Glutamatergic neuron (in vitro differentiated cells): ENCODE data around the gene TBX4. TPM values are rescaled to one million over a fixed set of nuclear protein-coding genes. Genes with fewer than 3 reads are reported as not detected.

Experiments used
- DNase-seq: peaks from one replicate; pipeline ENCODE4 v3.0.0; 2022
- H3K27ac Mint-ChIP-seq: one replicate; pipeline ENCODE4 v1.8.0; 2020; ENCODE audit warnings: mild to moderate bottlenecking, mixed read lengths, inconsistent platforms; ENCODE audit not compliant: unreplicated experiment
- H3K27me3 Mint-ChIP-seq: one replicate; pipeline ENCODE4 v1.8.0; 2020; ENCODE audit warnings: mild to moderate bottlenecking, moderate library complexity, mixed read lengths, inconsistent platforms; ENCODE audit not compliant: unreplicated experiment
- H3K36me3 Mint-ChIP-seq: one replicate; pipeline ENCODE4 v1.8.0; 2020; ENCODE audit warnings: mild to moderate bottlenecking, mixed read lengths, inconsistent platforms; ENCODE audit not compliant: unreplicated experiment
- H3K4me1 Mint-ChIP-seq: one replicate; pipeline ENCODE4 v1.8.0; 2020; ENCODE audit warnings: mild to moderate bottlenecking, low read depth, mixed read lengths, inconsistent platforms; ENCODE audit not compliant: unreplicated experiment
- H3K4me3 Mint-ChIP-seq: one replicate; pipeline ENCODE4 v1.8.0; 2020; ENCODE audit warnings: mild to moderate bottlenecking, mixed read lengths, inconsistent platforms; ENCODE audit not compliant: unreplicated experiment
- H3K9me3 Mint-ChIP-seq: one replicate; pipeline ENCODE4 v1.8.0; 2020; ENCODE audit warnings: mild to moderate bottlenecking, moderate library complexity, mixed read lengths, inconsistent platforms; ENCODE audit not compliant: unreplicated experiment
- total RNA-seq: library from RNA; stranded (reverse); fragmentation: NEBNext Ultra II Directional; extraction: Animal tissue kit (Norgen Biotek cat#: 25700); gene quantifications from one replicate; pipeline ENCODE4 v1.2.1, GENCODE V29; 2021; ENCODE audit not compliant: unreplicated experiment
- TF ChIP-seq, protein P1 (sequence below): fragments of 200-600 bp; sonication (generic); IDR thresholded peaks from one replicate; pipeline ENCODE4 v1.5.0; 2021; ENCODE audit not compliant: partially characterized antibody, unreplicated experiment

TBX4 gene
- total RNA-seq, 1 donor from 2014 or later = not detected

DNA sequence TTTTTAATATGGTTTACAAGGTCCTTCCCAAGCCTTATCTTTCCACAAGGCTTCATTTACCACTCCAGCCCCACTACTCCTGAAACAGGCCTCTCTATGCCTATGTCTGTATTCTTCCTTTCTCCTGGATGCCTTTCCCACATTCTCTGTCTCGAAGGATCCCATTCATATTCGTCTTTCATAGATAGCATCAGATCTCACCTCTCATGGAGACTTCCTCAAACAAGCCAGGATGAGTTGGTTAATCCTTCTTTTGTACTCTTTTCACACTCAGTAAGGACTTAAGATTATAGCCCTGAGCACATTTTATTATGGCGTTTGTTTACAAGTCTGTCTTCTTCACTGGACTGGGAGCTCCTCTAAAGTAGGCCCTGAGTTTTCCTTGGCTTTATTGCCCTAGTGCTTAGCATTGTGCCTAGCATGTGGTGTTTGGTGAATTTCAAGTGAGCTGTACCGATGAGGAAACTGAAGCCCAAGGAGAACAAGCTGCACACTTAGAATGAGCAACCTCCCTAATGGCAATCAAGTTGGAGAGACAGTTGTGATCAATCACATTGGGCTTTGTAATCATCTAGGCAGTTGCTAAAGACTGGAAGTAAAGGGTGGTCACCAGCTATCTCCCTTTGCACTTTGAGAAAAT is 10.0 kb upstream of the TBX4 start:
- peaks cover 5% of the 10 kb centered on the region for H3K27me3 Mint-ChIP-seq
- peaks cover 13% of the 10 kb centered on the region for H3K36me3 Mint-ChIP-seq
- peaks cover 8% of the 10 kb centered on the region for H3K9me3 Mint-ChIP-seq
- no peak overlapping the region for H3K4me3 Mint-ChIP-seq
- H3K27ac Mint-ChIP-seq = no peak overlapping the region
- DNase-seq = no peak
- TF ChIP-seq, protein P1, sequence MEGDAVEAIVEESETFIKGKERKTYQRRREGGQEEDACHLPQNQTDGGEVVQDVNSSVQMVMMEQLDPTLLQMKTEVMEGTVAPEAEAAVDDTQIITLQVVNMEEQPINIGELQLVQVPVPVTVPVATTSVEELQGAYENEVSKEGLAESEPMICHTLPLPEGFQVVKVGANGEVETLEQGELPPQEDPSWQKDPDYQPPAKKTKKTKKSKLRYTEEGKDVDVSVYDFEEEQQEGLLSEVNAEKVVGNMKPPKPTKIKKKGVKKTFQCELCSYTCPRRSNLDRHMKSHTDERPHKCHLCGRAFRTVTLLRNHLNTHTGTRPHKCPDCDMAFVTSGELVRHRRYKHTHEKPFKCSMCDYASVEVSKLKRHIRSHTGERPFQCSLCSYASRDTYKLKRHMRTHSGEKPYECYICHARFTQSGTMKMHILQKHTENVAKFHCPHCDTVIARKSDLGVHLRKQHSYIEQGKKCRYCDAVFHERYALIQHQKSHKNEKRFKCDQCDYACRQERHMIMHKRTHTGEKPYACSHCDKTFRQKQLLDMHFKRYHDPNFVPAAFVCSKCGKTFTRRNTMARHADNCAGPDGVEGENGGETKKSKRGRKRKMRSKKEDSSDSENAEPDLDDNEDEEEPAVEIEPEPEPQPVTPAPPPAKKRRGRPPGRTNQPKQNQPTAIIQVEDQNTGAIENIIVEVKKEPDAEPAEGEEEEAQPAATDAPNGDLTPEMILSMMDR = no peak
- H3K4me1 Mint-ChIP-seq = no peaks in the 10 kb centered on the region

DNA sequence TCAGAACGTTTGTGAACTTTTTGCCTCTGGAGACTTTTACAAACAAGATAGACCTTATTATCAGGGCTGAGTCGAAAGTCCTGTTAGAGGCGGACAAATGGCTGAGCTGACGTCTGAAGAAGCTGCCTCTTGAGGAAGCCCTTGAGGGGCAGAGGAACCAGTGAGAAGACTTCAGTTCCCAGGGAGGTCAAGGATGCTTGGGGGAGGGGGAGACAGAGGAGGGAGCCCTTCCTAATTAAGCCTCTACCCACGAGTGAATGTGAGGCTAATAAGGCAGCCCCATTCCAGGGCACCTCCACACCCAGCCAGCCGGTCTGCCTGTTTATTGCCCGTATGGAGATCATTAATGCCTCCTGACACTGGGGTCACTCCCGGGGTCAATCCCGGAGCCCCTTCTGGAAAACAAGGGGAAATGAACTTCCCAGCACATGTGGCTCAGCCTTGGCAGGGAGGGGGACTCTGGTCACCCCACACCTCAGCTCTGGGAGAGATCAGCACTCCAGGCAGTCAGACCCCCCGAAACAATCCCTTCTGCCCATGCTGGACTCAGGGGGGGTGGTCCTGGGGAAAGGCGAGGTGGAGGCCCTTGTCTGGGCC is 9.2 kb upstream of the TBX4 start:
- Mint-ChIP-seq H3K9me3 (peaks cover 7% of the 10 kb centered on the region), H3K27ac (no peak overlapping the region), H3K36me3 (peaks cover 9% of the 10 kb centered on the region), H3K4me1 (no peaks in the 10 kb centered on the region), H3K4me3 (no peak overlapping the region), H3K27me3 (peaks cover 5% of the 10 kb centered on the region)
- DNase-seq = no peak
- TF ChIP-seq, protein P1 = no peak

DNA sequence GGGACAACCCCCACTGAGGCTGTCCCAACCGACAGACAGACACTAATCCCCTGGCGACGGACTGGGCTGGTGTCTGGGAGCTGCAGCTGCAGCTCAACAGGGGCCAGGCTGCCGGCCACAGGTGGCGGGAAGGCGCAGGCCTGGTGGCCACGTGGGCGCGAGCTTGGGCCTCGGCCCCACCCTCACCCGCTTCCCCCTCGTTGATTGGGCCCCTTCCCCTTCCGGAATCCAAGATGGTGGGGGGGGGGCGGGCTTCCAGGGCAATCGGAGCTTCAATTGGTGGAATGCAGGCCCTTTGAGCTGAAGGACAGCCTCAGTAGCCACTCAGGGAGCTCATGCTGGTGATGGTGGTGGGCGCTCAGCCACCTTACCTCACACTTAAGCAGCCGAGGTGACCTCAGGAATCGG is 8.7 kb upstream of the TBX4 start:
- no peak for DNase-seq
- Mint-ChIP-seq H3K36me3 (peaks cover 9% of the 10 kb centered on the region), H3K9me3 (peaks cover 5% of the 10 kb centered on the region), H3K4me3 (no peak overlapping the region), H3K27me3 (peaks cover 5% of the 10 kb centered on the region), H3K27ac (no peak overlapping the region), H3K4me1 (no peaks in the 10 kb centered on the region)
- TF ChIP-seq, protein P1 = no peak

DNA sequence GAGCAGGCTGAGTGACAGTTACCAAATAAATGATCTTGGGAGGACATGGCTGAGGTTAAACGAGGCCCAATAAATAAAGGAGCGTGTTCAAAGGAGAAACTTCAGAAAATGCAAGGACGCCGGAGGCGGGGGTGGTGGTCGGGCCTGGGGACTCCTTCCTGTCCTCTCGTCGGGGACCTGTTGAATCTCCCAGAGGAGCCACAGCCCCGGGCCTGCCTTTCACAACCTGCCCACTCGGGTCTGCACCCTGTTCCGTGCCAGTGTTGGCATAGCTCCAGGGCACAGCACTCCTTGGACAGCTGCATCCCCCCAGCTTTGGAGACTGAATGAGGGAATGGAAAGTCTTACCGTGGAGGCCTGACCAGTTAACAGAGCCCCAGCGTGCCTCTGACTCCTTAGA is 8.1 kb upstream of the TBX4 start:
- Mint-ChIP-seq H3K27me3 (peaks cover 5% of the 10 kb centered on the region), H3K36me3 (peaks cover 6% of the 10 kb centered on the region), H3K4me1 (no peaks in the 10 kb centered on the region), H3K9me3 (peaks cover 3% of the 10 kb centered on the region), H3K4me3 (no peak overlapping the region), H3K27ac (no peak overlapping the region)
- TF ChIP-seq, protein P1 = no peak
- DNase-seq = no peak

DNA sequence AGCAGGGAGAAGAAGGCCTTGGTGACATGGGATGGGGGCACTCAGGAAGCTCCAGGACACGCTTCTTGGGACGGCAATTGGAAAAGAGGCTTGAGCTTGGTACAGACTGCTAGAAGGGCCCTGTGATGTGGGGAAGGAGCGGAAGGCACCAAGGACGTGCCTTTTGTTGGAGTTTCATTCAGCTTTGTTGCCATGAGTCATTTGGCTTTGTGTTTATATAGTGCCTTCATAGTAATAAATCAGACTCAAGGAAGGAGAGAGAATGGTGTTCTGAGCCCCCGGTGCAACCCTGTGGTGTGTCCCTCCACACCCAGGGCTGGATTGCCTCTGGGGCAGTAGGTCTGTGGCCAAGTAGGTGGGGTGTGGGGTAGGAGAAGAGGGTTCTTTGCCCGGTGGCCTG is 7.4 kb upstream of the TBX4 start:
- H3K27me3 Mint-ChIP-seq = peaks cover 5% of the 10 kb centered on the region
- H3K9me3 Mint-ChIP-seq = peaks cover 3% of the 10 kb centered on the region
- DNase-seq = no peak

More for the DNA sequence above, 7.4 kb upstream of the TBX4 start:
- TF ChIP-seq, protein P1 = no peak
- Mint-ChIP-seq H3K4me1 (no peaks in the 10 kb centered on the region), H3K27ac (no peak overlapping the region), H3K36me3 (peaks cover 2% of the 10 kb centered on the region), H3K4me3 (no peak overlapping the region)
